Activated T-helper 9 cell treated with anti-CD3 and anti-CD28 coated beads, Interleukin-2, amount 50 U/mL, for 16 hours (primary cell): ENCODE data around the gene CTXND2.
"Not testable (repeated sequence)": the region's sequence is repeated elsewhere in the genome, so short reads cannot be mapped to it uniquely, and the experiment has no call there.

ENCODE experiments used
- DNase-seq: peaks from one replicate; pipeline ENCODE4 v3.0.0-alpha.2; 2020; ENCODE audit warnings: low read depth

Gene CTXND2

DNA sequence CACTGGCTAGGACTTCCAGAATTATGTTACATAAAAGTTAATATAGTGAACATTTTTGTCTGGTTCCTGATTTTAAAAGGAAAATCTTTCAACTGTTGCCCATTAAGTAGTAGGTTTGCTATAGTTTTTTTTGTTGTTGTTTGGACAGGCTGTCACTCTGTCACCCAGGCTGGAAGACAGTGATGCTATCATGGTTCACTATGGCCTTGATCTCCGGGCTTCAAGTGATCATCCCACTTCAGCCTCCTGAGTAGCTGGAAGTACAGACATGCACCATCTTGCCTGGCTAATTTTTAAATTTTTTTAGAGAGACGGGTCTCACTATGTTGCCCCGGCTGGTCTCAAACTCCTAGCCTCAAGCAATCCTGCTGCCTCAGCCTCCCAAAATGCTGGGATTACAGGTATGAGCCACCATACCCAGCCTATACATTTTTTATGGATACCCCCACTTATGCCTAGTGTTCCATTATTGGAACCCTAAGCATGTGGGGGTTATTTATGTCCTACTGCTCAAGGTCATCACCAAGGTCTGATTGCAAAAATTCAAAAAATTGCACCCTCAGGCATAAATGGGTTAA, 6.5 kb downstream of the CTXND2 start:
- DNase-seq = no peak

DNA sequence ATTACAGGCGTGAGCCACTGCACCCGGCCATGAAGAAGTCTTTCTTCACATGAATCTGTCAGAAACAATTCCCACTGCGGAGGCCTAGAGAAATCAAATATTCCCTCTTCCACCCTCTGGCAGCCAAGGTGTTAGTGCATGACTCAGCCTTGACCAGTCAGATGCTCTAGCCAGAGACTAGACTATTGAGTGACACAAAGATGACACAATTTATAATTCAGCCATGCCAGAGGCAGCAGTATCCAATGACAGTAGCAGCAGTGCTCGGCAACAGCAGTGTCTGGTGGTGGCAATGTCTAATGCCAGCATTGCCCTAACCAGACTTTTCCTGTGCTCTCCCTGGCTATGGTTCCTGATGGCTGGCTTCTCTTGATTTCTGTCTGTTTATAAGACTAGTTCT, 8.7 kb downstream of the CTXND2 start:
- no peak for DNase-seq

DNA sequence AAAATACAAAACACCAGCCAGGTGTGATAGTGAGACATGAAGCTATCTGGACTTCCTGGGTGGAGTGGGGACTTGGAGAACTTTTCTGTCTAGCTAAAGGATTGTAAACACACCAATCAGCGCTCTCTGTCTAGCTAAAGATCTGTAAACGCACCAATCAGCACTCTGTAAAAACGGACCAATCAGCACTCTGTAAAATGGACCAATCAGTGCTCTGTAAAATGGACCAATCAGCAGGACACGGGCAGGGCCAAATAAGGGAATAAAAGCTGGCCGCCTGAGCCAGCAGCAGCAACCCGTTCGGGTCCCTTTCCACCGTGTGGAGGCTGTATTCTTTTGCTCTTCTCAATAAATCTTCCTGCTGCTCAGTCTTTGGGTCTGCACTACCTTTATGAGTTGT, 12.9 kb downstream of the CTXND2 start:
- not testable (repeated sequence) for DNase-seq

DNA sequence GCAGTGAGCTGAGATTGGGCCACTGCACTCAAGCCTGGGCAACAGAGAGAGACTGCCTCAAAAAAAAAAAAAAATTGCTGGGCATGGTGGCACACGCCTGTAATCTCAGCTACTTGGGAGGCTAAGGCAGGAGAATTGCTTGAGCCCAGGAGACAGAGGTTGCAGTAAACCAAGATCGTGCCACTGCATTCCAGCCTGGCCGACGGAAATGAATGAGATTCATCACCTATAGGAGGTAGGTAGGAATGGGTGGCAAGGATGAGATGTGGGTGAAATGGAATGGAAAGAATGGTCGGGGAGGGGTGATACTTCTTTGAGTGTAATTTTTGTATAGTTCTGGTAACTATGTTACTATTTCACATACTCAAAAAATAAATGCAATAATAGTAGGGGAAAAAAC, 15.4 kb downstream of the CTXND2 start:
- no peak for DNase-seq

DNA sequence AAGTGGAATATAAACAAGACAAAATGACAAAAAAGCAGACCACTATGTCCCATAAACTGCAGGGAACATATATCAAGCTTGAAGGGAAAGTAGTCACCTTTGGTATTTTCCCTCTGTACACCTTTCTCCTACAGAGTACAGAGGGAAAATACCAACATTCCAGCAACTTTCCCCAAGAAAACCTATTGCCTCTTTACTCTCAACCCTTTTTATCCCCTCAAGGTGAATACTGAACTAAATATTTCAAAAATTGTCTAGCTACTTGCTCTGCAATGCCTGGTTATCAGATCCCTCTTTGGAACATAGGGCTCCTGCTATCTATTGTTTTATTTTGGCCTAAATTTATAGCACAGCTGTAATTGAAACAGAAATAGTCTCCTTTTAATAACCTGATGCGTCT, 15.8 kb downstream of the CTXND2 start:
- no peak for DNase-seq

DNA sequence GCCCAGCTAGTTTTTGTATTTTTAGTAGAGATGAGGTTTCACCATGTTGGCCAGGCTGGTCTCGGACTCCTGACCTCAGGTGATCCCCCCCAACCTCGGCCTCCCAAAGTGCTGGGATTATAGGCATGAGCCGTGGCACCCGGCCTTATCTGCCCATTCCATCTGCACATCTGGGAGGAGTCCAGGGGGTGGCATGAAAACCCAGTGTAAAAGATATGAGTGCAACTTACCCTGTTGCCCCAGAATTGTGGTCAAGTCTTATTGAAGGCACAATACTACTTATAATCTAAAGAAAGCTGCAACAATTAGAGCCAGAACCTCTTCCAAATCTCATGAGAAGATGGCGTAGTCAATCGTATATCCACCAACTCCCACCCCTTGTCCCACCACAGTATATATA, 18.4 kb downstream of the CTXND2 start:
- no peak for DNase-seq

DNA sequence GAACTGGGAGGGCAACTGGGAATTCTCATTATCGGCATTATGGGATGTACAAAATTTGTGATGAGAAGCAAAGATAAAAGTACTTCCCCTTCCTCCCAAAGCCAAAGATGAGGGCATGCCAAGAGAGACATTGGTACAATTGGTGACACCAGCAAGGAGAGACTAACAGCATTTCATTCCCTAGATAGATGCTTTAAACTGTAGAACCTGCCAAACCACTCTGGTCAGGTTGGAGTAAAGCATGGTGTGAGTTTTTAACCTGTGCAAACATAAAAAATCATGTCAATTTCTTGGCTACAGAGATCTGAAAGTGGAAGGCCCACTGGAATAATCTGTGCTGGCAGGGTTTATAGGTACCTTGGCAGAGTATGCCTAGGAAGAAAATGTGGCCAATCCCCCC, 19.4 kb downstream of the CTXND2 start:
- no peak for DNase-seq

DNA sequence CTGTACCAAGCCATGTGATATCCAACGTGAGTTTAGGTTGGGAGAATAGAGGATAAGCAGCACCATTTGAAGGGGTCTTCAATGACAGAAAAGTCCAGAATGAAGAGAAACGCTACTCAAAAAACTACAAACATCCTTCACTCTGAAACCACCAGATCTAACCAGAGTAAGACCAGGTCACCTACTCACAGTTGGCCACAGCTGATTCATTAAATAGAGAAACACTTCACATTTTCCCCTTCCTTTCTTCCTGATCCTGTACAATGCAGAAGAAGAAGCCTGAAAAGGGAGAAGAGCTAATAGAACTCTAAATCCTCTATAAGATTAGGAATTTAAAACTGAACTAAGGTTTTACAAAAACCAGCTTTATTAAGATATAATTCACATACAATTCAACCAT, 19.9 kb downstream of the CTXND2 start:
- no peak for DNase-seq

DNA sequence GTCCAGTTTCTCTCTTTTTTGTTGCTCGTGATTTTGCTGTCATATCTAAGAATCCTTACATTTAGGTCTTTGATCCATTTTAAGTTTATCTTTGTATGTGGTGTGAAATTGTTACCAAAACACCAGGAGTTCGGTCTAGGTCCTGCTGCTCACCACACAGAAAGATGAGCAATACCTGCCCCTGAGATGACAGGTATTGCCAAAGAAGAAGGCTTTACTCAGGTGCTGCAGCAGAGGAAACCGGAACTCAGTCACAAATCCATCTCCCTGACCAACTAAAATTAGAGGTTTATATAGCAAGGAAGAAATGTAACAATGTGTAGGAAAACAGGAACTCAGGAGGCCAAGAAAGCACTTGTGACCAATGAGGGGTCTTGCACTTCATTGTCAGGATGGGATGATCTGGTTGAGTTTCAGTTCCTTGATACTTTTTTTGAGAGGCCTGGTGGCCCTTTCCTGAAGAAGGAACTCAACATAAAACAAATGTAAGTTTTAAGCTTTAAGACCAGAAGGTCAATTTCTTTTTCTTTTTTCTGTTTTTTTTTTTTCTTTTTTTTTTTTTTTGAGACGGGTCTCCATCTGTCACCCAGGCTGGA, 22.7 kb downstream of the CTXND2 start:
- DNase-seq = no peak

DNA sequence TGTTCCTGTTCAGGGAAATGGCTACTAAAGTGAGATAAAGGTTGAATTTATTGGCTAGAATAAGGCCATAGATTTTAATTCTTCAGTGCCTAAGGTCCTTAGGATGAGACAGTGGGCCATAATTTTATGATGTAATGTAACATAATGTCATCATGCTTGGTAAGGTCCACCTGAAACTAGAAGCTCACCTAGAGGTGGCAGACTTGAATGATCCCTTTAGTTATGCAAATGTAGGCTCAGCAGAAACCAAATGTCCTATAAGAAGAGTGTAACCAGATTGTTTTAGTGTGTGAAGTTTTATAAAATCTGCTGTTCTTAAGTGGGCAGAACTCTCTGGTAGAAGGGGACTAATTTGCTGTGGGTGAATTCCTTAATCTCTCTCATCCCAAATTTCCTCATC, 25.7 kb downstream of the CTXND2 start:
- no peak for DNase-seq

DNA sequence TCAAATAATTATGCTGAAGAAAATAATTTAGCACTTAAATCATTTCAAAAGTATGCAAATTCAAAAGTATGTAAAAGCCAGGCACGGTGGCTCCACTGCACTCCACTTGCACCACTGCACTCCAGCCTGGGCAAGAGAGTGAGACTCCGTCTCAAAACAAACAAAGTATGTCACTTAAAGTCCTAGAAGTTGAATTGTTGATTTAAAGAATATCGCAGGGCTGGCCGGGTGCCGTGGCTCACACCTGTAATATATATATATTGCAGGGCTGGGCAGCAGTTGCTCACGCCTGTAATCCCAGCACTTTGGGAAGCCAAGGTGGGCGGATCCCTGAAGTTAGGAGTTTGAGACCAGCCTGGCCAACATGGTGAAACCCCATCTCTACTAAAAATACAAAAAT, 30.5 kb downstream of the CTXND2 start:
- DNase-seq = no peak

DNA sequence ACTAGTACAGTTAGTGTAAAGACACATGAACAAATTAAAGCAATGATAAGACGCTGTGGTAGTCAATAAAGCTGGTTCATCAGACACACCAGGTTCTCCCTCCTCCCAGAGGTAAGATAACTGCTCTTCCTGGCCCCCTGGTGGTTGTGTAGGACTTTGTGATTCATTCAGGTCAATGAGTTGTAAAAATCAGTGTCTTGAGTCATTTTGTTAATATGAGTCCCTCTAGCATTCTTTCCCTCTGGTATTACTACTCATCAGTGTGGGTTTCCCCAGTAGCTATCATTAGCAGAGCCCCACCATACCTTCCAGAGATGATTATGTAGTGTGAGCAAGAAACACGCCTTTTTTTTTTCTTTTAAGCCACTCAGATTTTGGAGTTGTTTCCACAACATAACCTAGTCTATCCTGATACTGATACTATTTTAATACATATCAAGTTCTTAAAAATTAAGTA, 35.6 kb downstream of the CTXND2 start:
- peak; percentile 65 for DNase-seq

DNA sequence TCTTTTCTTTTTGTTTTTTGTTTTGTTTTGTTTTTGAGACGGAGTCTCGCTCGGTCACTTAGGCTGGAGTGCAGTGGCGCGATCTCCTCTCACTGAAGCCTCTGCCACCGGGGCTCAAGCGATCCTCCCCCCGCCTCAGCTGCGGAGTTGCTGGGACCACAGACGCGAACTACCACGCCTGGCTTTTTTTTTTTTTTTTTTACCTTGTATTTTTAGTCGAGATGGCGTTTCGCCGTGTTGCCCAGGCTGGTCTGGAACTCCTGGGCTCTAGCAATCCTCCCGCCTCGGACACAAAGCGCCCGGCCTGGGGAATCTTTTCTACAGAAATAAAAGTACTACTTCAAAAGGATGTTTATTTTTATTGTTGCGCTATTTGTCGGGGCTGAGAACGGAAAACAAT, 38.1 kb downstream of the CTXND2 start:
- no peak for DNase-seq

DNA sequence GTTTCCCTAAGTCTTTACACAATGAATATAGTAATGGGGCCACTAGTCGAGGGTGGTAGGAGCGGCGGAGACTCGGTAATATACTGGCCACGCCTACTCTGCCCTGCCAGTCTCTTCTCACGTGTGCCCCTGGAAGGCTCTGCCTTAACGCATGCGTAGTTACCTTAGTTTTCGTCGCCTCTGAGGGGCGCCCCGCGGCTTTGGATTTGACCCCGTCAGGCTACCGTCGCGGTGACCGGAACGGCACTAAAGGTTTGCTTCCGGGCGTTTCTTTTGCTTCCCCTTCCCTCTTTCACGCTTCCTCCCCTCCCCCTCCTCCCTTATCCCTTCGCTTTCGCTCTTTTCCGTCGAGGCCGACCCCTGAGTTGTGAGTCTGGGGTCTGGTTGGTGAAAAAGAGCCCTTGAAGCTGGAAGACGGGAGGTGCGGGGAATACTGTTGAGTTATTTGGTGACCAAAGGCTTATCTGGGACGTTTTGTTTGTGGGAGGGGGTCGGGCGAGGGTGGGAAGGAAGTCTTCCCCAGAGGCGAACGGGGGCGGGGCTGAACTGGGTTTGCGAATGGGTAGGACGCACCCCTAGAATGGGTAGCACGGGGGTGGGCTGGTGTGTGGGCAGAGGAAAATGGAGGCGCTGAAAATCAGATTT, 39.3 kb downstream of the CTXND2 start, which contains the start of gene SETDB1:
TSS of gene SETDB1 (plus strand) at position 267 of the 645 bp plus-strand sequence. CDS start 1,352 bp downstream, outside the sequence.
- peak; percentile 84 for DNase-seq

DNA sequence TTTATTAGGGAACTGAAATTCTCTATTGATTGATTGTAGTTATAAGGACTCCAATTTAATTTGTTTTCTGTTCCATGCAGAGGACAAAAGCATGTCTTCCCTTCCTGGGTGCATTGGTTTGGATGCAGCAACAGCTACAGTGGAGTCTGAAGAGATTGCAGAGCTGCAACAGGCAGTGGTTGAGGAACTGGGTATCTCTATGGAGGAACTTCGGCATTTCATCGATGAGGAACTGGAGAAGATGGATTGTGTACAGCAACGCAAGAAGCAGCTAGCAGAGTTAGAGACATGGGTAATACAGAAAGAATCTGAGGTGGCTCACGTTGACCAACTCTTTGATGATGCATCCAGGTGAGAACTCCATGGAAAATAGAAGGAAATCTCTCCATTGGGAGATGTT, 40.7 kb downstream of the CTXND2 start:
- no peak for DNase-seq

DNA sequence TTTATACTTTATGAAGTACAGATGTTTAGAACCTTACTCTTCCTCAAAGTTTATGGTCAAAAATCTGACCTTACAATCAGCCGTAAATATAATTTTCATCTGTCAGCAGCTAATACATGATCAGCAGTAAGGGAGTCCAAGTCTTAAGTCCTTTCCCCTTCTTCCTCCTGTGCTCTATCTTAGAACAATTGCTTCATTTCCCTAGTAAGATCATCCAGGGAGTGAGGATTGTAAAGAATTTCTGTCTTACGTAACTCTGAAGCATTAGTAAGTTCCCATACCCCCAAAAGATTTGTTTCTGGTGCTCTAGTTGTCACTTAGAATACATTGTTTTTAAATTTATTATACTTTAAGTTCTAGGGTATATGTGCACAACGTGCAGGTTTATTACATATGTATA, 41.4 kb downstream of the CTXND2 start:
- DNase-seq = no peak

DNA sequence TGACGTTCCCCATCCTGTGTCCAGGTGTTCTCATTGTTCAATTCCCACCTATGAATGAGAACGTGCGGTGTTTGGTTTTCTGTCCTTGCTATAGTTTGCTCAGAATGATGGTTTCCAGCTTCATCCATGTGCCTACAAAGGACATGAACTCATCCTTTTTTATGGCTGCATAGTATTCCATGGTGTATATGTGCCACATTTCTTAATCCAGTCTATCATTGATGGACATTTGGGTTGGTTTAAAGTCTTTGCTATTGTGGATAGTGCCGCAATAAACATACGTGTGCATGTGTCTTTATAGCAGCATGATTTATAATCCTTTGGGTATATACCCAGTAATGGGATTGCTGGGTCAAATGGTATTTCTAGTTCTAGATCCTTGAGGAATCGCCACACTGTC, 41.8 kb downstream of the CTXND2 start:
- not testable (repeated sequence) for DNase-seq

DNA sequence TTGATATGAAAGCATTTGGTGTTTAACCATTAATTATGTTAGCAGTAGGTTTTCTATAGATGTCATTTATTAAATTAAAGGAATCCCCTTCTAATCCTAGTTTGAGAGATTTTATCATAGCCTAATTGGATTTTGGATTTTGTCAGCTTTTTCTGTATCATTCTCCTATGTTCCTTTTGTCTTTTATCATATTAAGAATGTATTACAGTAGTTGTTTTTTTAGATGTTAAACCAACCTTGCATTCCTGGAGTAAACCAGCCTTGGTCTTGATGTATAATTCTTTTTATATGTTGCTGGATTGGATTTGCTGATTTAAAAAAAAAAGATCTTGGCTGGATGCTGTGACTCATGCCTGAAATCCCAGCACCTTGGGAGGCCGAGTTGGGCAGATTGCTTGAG, 44.8 kb downstream of the CTXND2 start:
- no peak for DNase-seq

DNA sequence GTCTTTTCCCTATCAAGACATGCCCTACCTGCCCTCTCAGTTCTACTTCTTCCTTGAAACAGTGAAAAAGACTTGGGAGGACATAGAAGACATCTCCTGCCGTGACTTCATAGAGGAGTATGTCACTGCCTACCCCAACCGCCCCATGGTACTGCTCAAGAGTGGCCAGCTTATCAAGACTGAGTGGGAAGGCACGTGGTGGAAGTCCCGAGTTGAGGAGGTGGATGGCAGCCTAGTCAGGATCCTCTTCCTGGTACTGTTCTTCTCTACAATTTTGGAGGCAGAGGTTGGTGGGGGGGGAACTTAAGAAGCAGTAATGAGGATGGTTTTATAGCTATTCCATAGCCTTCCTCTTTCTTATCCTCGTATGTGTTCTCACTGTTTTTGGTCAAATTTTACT, 57.9 kb downstream of the CTXND2 start:
- no peak for DNase-seq

DNA sequence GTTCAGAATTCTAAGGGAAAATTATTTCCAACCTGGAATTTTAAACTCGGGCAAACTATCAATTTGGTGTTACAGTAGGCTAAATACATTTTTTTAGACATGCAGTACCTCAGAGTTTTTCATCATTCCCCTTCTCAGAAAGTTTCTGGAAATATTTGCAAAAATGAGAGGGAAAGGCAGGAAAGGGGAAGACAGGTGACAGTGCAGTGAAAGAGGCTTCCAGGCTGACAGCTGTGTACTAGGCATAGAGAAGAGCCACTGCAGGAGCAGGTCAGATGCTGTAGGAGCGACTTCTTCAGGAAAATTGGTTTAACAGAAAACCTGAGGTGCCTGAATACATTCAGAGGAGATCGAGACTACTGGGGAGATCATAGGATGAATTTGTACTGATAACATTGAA, 67.8 kb downstream of the CTXND2 start:
- no peak for DNase-seq

DNA sequence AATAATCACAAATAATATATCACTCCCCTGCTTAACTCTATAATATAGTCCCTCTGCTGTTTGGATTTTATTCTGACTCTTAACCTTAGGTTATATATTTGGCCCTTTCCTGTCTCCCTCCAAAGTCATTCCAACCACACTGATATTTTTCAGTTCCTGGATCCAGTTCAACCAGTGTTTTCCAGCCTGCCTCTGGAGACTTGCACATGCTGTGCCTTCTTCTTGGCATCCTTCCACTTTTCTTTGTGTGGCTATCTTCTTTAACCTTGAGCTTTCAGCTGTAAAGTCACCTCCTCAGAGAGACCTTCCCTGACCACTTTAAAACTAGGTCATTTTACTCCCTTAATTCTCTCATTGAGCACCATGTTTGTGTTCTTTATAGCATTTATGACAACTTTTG, 68.3 kb downstream of the CTXND2 start:
- no peak for DNase-seq

DNA sequence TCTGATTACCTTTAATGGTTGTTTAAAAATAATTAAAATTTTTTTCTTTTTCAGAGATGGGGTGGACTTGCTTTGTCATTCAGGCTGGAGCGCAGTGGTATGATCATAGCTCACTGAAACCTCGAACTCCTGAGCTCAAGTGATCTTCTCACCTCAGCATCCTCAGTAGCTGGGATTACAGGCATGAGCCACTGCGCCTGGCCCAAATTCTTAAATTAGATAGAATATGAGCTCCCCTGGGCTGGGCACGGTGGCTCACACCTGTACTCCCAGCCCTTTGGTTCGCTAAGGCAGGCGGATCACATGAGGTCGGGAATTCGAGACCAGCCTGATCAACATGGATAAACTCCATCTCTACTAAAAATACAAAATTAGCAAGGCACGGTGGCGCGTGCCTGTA, 70.7 kb downstream of the CTXND2 start:
- no peak for DNase-seq

DNA sequence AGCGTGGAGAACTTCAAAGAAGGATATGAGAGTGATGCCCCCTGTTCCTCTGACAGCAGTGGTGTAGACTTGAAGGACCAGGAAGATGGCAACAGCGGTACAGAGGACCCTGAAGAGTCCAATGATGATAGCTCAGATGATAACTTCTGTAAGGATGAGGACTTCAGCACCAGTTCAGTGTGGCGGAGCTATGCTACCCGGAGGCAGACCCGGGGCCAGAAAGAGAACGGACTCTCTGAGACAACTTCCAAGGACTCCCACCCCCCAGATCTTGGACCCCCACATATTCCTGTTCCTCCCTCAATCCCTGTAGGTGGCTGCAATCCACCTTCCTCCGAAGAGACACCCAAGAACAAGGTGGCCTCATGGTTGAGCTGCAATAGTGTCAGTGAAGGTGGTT, 73.7 kb downstream of the CTXND2 start:
- DNase-seq = no peak

DNA sequence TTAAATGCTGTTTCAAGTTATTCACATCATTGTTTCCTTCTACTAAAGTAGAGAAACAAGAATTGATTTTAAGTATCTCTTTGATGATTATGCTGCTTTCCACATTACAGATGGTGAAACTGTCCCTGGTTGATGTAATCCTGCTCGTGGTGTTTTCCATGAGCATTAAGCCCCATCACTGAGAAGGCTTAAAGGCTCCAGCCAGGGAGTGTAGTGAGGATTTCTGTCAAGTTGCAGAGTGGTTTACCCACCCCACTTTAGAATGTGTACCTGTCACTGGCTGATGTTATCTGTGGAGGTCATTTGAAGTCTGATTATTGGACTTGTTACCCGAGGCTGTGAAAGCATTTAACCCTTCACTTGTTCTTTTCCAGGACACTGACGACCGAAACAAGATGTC, 74.8 kb downstream of the CTXND2 start:
- DNase-seq = no peak
